KBM-7 (cell line): Measurements from ENCODE around the gene POLE.

Experiments used
- DNase-seq: peaks from one replicate; pipeline ENCODE4 v3.0.0-alpha.2; 2015
- in situ Hi-C: fragments of 300-500 bp; cut with MboI; formaldehyde crosslinking; loops from 2 replicates; pipeline ENCODE4 v1.14.3; 2020; ENCODE audit warnings: low sequenced_read_pairs, low pct_unique_long_range_greater_than_20kb, mixed read lengths

POLE gene

DNA sequence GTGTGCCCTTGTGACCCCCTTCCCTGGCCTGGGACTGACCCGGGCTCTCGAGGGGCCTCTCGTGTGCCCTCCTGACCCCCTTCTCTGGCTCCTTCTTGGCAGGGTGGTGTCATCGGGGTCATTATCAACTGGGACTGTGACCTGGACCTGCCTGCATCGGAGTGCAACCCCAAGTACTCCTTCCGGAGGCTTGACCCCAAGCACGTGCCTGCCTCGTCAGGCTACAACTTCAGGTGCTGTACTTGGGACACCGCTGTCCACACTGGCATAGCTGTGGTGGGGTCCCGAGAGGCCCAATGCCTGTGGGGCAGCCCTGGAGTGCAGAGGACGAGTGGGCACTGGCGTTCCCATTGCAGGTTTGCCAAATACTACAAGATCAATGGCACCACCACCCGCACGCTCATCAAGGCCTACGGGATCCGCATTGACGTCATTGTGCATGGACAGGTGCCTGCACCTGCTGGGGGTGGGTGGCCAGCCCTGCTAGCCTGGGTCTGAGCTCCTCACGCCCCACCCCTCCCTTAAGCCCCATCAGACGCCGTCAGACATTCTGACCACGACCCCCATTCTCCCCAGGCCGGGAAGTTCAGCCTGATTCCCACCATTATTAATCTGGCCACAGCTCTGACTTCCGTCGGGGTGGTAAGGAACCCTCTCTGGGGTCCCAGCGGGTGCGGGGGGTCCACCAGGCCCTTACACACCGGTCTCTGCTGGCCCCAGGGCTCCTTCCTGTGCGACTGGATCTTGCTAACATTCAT, 66.1 kb downstream of the POLE start:
- in situ Hi-C loops = no loop called here
- DNase-seq = no peak

DNA sequence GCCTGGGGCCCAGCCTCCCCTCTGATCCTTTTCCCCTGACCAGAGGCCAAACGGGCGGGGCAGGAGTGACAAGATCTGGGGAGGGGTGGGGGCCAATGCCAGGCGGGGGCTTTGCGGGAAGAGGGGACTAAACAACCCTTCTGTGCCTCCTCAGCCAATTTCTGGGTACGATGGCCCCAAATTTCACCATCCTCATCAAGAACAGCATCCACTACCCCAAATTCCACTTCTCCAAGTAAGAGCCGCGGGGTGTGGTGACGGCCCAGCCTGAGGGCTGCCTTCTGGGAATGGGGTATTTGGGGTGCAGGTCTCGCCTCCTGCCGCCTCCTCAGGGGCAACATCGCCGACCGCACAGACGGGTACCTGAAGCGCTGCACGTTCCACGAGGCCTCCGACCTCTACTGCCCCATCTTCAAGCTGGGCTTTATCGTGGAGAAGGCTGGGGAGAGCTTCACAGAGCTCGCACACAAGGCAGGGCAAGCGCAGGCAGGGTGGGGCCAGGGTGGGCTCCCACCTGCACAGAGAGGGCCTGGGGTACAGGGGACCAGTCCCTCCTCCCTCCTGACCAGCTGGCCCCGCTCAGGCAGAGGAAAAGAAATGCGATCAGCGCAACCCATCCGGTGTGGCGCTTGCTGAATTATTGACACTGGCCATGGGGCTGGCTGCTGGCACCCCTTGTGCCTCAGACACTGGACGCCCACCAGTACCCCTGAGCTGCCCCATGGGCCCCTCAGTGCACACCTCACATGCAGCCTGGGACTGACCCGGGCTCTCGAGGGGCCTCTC, 66.8 kb downstream of the POLE start:
- in situ Hi-C loops = no loop called here
- DNase-seq = no peak

DNA sequence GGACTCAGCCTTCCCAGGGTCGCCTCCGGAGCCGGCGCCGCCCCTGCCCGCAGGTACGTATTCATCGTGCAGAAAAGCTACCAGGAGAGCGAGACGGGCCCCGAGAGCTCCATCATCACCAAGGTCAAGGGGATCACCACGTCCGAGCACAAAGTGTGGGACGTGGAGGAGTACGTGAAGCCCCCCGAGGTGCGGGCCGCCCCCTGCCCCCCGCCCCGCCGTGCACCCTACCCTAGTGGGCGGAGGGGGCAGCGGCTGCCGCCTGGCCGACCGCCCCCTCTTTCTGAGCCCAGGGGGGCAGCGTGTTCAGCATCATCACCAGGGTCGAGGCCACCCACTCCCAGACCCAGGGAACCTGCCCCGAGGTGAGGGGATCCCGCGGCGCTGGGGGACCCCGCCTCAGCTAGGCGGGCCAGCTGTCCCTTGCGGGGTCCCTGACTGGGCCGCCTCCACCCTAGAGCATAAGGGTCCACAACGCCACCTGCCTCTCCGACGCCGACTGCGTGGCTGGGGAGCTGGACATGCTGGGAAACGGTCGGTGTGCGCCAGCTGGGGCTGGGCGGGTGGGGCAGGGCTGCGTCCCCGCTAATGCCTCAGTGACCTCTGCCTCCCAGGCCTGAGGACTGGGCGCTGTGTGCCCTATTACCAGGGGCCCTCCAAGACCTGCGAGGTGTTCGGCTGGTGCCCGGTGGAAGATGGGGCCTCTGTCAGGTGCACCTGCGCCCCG, 67.6 kb downstream of the POLE start:
- in situ Hi-C loops = no loop called here
- DNase-seq = no peak

DNA sequence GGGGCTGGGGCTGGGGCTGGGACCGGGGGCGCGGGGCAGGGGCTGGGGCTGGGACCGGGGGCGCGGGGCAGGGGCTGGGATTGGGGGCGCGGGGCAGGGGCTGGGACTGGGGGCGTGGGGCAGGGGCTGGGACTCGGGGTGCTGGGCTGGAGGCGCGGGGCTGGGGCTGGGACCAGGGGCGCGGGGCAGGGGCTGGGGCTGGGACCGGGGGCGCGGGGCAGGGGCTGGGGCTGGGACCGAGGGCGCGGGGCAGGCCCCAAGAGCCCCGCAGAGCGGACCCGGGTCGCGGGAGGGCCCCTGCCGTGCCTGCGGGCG, 68.1 kb downstream of the POLE start:
- no peak for DNase-seq
- in situ Hi-C loops = no loop called here

DNA sequence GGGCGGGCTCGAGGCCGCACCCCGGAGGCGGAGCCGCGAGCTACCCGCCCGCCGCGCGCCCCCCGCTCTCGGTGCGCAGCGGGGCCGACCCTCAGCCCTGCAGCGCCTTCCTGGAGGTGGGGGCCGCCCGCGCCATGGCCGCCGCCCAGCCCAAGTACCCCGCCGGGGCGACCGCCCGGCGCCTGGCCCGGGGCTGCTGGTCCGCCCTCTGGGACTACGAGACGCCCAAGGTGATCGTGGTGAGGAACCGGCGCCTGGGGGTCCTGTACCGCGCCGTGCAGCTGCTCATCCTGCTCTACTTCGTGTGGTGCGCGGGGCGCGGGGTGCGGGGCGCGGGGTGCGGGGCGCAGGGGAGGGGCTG, 68.5 kb downstream of the POLE start, which contains the start of gene P2RX2:
P2RX2 (plus strand) TSS at position 94 of the 361 bp plus-strand sequence; CDS start at position 135, 41 bp downstream.
- no peak for DNase-seq

DNA sequence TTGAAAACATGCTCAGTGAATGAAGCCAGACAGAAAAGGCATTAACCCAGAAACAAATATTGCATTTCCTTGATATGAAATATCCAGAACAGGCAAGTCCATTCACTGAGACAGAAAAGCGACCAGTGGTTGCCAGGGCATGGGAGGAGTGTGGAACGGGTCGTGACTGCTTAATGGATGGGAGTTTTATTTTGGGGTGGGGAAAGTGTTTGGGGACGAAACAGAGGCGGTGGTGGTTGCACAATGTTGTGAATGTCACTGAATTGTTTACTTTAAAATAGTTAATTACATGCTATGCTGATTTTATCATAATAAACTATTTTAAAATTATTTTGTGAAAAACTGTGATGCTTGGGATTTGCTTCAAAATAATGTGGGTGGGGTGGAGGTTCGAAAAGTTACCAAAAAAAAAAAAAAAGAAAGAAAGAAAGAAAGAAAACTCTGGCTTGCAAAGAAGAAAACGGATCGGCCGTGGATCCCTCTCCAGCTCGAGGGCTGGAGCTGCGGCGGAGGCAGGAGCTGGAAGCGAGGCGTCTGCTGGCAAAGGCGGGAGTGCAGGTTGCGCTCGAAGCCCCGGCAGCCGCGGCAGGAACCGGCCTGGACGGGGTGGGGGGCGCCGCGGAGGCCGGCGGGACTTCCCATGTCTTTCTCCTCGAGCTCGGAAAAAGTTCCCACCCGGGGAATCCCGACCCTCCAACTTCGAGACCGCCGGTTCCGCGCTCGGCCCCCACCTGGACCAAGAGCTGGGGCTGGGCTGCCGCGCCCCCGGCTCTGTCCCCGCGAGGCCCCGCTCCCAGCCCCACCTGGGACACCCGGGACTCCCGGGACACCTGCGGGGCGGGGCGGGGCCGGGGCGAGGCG, 69.1 kb downstream of the POLE start:
- in situ Hi-C loops = no loop called here
- DNase-seq = no peak

More for the DNA sequence above, 68.5 kb downstream of the POLE start, which contains the start of gene P2RX2:
- in situ Hi-C loops = no loop called here

DNA sequence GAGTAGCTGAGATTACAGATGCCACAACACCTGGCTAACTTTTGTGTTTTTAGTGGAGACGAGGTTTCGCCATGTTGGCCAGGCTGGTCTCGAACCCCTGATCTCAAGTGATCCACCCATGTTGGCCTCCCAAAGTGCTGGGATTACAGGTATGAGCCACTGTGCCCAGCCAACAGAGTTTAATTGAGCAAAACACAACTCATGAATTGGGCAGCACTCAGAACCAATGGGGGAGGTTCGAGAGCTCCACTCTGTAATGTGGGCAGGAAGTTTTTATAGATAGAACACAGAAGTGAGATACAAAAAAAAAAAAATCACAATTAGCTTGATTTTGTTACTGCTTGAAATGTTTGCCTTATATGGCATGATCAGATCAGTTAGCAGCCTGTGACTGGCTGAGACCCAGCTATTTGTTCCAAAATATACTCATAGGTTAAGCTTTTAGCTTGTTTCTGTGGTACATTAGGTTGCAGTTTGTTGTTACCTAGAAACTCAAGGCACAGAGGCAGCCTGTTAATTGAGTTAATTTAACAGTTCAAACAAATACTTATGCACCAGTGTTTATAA, 69.9 kb downstream of the POLE start:
- DNase-seq = no peak
- in situ Hi-C loops = no loop called here

DNA sequence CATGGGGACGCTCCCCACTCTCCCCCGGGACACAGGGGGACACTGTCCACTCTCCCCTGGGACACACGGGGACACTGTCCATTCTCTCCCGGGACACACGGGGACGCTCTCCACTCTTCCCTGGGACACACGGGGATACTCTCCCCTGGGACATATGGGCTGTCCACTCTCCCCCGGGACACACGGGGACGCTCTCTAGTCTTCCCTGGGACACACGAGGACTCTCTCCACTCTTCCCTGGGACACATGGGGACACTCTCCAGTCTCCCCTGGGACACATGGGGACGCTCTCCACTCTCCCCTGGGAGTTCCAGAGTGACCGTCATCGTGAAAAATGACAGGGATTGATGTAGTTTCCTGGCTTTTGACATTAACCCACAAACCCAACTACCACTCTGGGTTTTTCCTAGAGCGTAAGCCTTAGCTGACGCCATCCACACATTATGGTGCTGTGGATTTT, 71.5 kb downstream of the POLE start:
- in situ Hi-C loops = no loop called here
- no peak for DNase-seq

DNA sequence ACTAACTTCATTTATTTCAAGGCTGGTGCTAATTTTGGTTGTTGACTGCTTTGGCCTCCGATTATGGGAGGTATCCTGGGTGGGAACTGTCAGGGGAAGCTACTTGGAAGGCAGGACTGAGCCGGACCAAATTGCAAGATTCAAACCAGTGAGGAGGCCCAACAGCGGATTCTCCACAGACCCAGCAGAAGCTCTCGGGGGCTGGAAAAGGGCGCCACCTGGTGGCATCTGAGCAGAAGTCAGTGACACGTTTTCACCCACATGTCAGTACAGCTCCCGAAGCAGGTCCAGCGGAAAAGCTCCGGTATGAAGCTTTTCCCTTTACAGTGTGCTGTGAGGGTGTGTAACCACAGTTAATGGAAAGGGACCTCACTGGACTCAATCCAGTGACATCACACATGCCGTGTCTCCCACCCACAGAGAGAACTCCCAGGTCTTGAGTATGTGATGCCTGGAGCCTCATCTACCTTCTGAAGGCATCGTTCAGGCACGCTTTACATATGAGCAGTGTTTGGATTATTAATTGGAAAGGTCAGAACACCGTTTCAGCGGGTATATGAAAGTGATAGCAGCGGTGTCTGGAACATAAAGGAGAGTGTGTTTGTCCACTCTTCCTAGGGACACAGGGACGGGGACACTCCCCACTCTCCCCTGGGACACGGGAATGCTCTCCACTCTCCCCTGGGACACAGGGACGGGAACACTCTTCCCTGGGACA, 72.1 kb downstream of the POLE start:
- in situ Hi-C loops = no loop called here
- peak; percentile 86 for DNase-seq

DNA sequence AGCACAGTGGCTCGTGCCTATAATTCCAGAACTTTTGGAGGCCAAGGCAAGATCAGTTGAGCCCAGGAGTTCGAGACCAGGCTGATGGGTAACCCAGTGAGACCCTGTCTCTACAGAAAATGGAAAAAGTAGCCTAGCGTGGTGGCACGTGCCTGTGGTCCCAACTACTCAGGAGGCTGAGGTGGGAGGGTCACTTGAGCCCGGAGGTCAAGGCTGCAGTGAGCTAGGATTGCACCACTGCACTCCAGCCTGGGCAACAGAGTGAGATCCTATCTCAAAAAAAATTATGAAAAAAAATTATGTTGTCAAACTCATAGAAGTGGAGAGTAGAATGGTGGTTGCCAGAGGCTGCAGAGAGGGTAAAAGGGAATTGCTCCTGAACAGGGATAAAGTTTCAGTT, 73.1 kb downstream of the POLE start:
- no peak for DNase-seq
- in situ Hi-C loops = no loop called here

DNA sequence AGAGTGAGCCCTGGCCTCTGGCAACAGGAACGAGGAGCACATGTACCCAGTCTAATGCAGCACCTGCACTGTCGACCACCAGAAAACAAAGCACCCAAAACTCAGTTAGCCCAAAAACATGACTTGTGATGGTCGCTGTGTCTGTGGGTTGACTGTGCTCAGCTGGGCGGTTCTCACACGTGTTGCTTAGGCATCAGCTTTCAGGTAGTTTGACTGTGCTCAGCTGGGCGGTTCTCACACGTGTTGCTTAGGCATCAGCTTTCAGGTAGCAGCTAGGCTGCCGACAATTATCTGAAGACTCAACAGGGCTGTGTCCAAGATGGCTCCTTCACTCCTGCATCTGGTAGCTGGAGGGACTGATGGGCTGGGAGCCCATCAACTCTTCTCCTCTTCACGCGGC, 75.5 kb downstream of the POLE start:
- in situ Hi-C loops = no loop called here

DNA sequence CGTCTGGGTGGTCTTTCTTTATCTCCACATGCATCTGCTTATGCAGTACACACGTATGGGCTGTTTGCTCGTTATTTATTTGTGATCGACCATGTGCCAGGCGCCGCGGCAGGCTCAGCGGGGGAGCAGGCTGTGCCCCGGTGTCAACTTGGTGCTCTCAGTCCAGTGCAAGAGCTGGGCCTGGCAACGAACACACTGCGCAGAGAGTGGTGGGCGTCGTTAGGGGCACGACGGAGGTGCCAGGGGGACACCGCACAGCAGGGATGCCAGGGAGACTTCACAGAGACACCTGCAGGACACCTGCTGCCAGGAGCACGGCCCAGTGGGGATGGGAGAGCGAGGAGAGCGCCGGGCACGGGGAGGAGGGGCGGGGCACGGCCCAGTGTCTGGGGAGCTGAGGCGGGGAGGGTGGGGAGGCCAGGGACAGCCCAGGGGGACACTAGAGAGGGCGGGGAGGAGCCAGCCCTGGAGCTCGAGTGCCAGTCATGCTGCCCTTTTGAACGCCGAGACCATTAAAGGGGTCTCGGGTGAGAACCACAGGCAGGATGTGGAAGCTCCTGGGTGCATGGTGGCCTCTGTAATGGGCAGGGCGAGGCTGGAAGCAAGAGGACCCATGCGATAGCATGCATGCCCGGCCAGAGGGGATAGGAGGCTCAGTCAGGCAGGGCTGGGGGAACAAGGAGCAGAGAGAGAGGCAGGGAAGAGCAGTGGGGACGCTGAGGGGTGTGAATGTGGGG, 76.1 kb downstream of the POLE start:
- DNase-seq = no peak
- in situ Hi-C loops = no loop called here

More for the DNA sequence above, 75.5 kb downstream of the POLE start:
- DNase-seq = no peak

DNA sequence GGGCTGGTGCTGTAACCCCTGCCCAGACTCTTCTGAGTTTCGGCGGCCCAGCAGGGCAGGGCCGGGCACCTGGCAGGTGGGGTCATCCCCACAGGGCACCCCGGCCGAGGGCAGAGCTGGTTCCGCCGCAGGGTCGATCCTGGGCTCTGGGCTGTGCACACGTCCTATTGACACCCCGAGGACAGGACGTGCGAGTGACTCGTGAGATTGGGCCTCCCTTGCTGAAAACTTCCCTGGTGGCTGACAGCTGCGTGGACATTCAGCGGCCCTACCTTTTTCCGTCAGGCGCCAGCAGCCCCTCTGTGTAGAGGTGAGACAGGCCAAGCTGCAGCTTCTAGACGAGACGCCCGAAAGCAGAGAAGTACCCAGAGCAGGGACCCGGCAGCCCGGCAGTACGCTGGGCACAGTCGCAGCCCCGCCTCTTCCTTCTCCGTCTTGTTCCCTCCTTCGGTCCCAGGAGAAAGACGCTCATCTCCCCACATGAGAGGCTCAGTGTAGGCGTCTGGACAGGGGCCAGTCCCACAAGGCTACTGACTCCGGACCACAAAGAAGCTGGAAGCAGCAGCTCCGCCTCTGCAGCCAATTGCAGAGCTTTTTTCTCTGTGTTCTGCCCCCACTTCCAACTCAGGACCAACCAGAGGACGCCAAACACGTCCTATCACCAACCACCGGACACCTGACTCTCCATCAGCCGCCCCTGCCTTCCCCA, 76.9 kb downstream of the POLE start, which contains the start of gene LRCOL1:
LRCOL1 (minus strand) TSS at position 532 of the 709 bp plus-strand sequence. CDS start 4,331 bp downstream, outside the sequence.
- no peak for DNase-seq
- in situ Hi-C loops = no loop called here

DNA sequence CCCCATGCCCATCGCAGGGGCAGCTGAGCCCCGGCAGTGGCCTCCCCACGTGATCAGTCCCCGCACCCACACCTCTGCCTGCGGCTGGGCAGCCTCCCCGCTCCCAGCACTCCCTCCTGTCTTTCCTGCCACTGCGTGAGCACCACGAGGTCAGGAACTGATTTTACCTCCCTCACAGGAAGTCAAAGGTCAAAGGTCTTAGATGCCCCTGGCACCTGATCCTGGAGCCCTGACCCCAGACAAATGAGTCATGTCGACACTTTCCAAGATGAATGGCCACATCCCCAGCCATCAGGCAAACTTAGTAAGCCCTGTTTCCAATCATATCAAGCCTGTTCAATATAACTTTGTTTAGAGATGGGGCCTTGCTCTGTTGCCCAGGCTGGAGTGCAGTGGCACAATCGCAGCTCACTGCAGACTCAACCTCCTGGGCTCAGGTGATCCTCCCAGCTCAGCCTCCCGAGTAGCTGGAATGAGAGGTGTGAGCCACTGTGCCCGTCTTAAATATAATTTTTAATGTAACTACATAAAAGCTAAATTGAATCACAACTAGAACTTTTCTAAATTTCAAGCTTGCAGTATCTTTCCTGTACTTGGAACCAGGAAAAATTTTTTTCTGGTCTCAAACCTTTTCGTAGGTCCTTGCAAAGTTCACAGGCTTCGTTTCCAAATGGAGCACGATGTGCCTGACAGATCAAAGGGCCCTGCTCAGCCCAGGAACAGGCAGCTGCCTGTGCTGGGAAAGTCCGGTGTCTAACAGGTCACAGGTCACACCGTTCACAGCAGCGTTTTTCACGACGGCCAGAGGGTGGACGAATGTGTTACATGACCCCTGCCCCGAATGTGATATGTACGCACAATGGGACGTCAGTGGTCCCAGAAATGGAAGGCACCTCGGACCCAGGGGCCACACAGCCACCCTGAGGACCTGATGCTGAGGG, 78.6 kb downstream of the POLE start:
- DNase-seq = no peak
- in situ Hi-C loops = no loop called here

DNA sequence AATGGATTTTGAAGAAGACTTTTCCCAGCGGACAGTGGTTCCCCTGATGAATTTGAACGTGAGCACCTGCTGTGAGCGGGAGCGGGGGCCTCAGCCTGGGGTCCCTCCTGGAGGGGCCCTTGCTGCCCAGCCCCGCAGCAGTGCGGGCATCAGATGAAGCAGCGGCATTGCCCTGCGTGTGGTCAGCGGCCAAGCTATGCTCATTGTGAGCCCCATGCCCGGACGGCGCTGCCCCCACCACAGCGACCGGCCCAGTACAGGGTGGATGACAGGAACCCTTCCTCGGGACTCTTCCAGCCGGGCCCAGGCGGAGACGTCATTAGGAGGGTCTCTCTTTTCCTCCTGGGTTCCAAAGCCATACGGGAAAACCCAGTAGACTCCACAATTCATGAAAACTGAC, 80.2 kb downstream of the POLE start:
- no peak for DNase-seq
- in situ Hi-C loops = no loop called here

DNA sequence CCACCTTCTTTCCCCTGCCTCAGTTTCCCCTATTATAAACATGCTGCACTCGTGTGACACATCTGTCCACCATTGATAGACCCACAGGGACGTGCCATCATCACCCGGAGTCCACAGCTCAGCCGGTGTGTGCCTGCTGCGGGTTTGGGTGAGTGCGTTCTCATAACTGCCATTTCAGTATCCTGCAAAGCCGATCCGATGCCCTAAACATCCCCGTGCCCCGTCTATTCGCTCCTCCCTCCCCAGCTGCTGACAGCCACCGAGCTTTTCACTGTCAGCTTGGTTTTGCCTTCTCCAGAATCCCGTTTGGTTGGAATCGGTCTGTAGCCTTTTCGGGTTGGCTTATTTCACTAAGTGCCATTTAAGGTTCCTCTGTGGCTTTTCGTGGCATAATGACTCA, 80.7 kb downstream of the POLE start:
- in situ Hi-C loops = no loop called here

More for the DNA sequence above, 80.7 kb downstream of the POLE start:
- no peak for DNase-seq
